Stimulated activated CD4-positive, alpha-beta T cell treated with anti-CD3 and anti-CD28 coated beads, Interleukin-15, amount 100 ng/mL, for 1 hour (primary cell): ENCODE measurements around the gene USP21.
"Not testable (repeated sequence)": the region's sequence is repeated elsewhere in the genome, so short reads cannot be mapped to it uniquely, and the experiment has no call there.

ENCODE experiments used
- DNase-seq, 2 donors: peaks; one replicate each; pipeline ENCODE4 v3.0.0-alpha.2; 2020; ENCODE audit warnings: low read depth in 1 of 2, low spot score in 1 of 2

USP21 gene, protein sequence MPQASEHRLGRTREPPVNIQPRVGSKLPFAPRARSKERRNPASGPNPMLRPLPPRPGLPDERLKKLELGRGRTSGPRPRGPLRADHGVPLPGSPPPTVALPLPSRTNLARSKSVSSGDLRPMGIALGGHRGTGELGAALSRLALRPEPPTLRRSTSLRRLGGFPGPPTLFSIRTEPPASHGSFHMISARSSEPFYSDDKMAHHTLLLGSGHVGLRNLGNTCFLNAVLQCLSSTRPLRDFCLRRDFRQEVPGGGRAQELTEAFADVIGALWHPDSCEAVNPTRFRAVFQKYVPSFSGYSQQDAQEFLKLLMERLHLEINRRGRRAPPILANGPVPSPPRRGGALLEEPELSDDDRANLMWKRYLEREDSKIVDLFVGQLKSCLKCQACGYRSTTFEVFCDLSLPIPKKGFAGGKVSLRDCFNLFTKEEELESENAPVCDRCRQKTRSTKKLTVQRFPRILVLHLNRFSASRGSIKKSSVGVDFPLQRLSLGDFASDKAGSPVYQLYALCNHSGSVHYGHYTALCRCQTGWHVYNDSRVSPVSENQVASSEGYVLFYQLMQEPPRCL

DNA sequence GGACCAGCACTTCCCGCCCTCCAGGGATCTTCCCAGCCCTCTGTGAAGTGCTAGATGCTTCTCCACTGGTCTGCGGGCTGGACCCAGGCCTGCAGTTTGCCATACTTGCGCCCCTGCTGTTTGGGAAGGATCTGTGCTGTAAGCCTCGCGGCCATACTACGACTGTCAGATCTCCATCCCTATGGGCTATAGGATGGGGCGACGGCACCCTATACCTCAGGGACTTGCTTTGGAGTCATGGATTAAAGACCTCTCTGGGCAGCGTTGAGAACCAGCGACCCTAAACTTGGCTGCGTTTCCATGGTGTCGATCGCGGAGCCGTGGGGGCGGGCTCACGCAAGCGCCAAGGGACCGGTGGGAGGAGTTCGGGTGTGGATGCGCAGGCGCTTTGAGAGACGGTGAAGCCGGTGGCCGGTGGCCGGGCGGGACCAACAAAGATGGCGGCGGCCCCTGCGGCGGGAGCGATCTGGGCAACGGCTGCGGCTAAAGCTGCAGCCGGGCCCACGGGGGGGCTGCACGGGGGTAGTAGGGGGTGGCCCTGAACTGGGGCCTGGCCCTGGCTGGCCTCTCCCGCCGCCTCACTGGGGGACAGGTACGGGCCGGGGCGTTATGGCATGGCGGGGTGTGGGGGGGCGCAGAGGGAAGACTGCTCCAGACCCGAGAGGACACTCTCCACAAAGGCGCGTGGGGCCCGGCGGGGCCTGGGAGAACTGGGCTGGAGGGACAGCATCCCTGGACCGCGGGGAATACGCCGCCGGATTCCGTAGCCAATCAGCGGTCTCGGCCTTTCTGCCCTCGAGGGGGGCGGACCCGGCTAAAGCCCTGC lies at the start of gene USP21:
TSS of gene USP21 (plus strand) at position 414 of the 826 bp plus-strand sequence. CDS start 1,141 bp downstream, outside the sequence.
- DNase-seq: peak; percentile 82 to 88

DNA sequence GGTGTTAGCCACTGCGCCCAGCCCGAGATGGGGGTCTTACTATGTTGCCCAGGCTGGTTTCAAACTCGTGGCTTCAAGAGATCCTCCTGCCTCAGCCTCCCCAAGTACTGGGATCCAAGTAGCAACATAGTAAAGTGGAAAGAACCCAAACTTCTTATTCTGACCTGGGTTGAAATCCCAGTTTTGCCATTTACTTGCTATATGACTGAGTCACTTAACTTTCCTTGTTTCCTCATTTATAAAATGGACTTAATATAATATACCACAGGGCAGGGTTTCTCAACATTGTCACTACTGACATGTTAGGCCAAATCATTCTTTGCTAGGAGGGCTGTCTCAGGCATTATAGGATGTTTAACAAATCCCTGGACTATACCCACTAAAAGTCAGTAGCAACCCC lies 48.2 kb upstream of the USP21 start:
- no peak for DNase-seq

DNA sequence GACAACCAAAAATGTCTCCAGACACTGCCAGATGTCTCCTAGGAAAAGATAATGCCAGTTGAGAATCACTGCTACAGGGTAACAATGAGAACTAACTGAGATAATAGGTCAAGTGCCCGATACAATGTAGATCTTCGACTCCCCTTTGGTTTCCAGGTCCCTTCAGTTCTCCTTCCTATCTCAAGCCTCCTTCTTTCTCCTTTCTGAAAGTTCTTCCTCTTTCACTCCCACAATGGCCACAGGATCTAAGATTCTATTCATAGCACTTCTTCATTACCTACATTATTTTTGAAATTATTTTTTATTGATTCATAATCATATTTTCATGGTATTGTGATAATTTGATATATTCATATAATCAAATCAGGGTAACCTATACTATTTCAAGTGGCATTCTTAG lies 47.8 kb upstream of the USP21 start:
- DNase-seq: no peak

DNA sequence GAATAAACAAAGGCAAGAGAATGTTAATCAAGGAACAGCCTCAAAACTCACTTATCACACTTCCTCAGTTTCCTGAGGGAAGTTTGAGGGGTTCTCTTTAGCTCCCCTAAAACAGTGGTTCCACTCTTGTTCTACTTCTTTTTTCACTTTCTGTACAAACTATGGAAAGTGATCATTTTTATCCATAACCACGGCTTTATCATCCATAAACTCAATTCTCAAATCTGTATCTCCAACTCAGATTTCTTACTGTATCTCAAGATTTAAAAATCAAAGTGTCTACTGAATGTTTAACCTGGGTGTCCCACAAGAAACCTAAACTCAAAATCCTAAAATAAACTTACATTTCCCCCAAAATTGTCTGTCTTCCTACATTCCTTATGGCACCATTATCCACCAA lies 45.4 kb upstream of the USP21 start:
- no peak for DNase-seq

DNA sequence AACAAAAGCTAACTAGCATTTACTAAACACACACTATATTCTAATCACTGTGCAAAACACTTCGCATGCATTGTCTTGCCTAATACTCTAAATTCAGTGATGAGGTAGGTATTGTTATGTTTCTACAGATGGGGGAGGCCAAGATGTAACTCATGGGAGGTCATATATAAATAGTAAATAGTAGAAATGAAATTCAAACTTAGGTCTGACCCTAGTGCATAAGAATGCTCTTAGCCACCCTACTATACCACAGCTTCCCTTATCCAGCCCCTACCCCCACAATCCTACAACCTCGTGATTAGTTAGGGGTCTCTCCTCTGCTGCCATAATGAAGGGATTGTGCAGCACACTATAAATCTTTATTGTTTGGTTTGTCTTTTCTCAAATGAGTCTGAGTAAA lies 44.7 kb upstream of the USP21 start:
- no peak for DNase-seq

DNA sequence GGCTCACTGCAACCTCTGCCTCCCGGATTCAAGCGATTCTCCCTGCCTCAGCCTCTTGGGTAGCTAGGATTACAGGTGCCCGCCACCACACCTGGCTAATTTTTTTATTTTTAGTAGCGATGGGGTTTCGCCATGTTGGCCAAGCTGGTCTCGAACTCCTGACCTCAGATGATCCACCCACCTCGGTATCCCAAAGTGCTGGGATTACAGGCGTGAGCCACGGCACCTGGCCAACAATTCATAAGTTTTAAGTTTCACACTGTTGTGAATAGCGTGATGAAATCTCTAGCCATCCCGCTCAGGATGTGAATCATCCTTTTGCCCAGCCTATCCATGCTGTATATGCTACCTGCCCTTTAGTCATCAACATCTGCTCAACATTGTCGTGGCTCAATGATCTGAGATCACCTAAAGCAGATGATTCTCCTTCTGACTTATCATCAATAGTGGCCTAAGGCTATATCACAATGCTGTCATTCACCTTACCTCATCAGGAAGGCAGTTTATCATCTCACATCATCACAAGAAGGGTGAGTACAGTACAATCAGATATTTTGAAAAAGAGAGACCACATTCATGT lies 44.1 kb upstream of the USP21 start:
- DNase-seq: no peak

DNA sequence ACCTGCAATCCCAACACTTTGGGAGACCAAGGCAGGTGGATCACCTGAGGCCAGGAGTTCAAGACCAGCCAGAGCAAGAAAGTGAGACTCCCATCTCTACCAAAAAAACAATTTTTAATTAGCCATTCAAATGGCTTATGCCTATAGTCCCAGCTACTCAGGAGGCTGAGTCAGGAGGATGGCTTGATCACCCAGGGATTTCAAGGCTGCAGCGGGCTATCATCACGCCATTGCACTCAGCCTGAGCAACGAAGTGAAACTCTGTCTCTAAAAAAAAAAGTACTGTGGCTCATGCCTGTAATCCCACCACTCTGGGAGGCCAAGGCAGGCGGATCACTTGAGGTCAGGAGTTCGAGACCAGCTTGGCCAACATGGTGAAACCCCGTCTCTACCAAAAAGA lies 43.3 kb upstream of the USP21 start:
- not testable (repeated sequence) for DNase-seq

DNA sequence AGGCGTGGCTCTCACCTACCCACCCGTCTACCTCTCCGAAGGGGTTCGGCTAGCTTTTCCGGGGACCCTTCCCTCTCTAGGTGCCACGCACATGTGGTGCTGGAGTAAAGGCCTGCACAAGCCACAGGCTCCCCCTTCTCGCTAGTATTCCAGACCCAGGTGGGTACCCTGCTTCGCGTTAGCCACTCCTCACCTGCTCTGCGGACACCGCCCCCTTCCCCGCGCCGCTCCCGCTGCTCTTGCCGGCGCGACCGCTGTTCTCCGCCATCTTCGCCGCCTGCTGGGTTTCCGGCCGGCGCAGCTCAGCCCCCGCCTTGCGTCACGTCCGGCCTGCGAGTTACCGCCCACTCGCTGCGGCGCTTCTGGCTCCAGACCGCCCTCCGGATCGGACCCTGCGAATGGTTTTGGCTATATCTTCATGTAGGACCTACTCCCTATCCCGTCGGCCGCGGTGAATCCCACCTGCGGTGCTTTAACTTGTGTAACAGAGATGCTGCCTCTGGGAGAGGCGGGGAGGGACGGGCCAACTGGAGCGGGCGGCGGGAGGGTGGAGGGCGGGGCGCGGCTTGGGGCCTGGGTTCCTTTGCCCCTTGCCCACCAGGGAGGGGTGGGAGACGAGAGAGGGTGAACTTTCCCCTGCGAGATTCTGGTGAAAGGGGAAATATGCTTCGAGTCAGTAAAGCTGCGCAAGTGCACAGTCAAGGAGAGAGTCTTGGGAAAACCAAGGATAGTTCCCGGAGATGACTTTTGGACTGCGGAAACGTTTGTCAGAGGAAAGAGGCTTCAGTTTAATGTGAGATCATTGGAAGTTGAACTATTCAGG lies 41.3 kb upstream of the USP21 start, which contains the start of the genes NIT1 and PFDN2:
TSS of gene NIT1 (plus strand) at position 347 of the 823 bp plus-strand sequence. CDS start at position 419, 72 bp downstream.
TSS of gene PFDN2 (minus strand) at position 279 of the 823 bp plus-strand sequence. CDS start at position 268, 11 bp downstream.
- peak; percentile 61 to 78 for DNase-seq

DNA sequence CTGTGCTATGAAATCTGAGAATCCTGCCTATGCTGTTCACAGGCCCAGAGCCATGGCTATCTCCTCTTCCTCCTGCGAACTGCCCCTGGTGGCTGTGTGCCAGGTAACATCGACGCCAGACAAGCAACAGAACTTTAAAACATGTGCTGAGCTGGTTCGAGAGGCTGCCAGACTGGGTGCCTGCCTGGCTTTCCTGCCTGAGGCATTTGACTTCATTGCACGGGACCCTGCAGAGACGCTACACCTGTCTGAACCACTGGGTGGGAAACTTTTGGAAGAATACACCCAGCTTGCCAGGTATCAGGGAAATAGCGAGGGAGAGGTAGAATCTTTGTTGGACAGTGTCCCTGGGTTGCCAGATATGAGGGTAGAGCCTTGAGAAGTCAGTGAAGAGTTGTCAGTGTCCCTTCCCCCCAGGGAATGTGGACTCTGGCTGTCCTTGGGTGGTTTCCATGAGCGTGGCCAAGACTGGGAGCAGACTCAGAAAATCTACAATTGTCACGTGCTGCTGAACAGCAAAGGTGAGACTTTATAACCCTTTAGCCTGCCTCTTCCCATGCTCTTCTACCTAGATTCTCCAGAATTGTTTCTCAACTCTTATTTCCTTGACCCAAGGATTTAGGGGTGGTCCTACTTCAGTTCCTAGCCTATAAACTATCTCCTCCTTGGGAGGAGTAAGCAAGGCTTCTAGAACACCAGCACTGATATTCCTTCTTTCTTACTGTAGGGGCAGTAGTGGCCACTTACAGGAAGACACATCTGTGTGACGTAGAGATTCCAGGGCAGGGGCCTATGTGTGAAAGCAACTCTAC lies 40.0 kb upstream of the USP21 start:
- DNase-seq: no peak

DNA sequence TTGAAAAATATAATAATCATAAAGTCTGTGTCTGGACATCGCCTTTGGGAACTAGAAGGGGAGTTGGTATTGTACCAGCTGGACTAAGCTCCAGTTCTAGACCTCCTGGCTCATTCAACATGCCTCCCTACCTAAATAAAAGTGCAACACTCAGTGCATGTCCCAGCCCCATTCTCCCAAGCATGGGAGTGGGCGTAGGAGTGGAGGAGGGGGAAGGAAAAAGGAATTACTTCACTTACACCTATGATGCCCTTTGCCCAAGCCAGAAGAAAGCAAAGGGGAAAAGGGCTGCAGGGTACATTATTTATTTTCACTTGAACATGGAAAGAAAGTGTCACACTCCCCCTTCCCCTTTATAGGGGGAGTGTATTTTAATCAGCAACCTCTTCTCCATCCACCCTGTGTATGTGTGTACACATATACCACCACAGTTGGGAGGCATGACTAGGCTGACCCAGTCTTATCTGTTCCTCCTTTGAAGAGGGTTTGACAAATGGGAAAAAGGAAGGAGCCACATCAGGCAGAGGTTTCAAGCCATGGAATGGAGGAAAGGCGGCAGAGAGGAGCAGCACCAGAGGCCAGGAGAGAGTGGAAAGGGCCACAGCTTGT lies 38.2 kb upstream of the USP21 start:
- no peak for DNase-seq

DNA sequence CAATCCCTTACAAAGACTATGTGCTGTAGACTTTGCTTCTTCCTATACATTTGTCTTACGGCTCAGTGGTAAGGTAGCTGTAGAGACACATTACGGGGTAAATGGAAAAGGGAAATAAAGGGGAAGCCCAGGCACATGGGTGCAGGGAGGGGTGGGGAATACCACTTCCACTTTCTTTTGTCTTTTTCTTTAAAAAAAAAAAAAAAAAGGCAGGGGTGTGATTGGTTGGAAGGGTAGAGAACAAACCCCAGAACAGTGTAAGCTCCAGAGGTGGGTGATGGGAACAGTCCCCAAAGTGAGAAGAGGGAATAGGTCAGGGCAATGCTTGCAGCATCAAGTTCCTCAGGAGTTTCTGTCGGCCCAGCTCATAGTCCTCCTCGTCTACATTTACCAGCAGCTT lies 37.5 kb upstream of the USP21 start:
- no peak for DNase-seq

DNA sequence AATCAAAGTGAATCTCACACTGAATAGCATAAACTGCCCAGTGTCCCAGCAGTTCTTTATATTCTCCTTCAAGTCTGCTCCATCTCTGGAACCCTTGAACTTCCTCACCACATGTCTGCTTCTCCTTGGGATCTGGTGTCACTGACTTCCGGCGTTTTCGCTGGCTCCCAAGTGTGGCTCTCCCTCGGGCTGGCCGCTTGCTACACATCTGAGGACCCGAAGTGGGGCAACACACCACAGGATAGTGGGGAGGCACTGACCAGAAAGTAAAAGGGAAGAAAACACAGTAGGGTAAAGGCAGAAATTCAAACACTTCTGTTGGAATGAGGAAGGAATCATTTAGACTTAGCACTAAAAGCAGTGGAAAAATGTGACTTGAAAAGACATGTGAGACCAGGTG lies 36.3 kb upstream of the USP21 start:
- DNase-seq: no peak

DNA sequence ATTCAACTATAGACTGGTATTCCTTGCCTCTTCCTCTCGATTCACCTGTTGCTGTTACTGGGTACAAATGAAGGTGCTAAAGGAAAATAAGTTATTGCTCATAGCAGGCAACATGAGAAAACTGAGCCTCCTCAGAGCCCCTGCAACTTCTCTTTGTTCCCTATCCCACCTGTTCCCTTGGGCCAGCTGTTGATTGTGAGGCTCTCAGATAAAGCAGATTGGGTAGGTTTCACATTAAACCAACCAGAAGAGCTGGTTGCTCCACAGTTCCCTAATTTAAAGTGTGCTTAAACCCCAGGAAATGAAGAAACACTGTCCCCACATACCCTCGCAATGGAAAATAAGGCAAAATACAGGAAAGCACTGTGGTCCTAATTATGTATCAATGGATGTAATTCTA lies 31.7 kb upstream of the USP21 start:
- no peak for DNase-seq

DNA sequence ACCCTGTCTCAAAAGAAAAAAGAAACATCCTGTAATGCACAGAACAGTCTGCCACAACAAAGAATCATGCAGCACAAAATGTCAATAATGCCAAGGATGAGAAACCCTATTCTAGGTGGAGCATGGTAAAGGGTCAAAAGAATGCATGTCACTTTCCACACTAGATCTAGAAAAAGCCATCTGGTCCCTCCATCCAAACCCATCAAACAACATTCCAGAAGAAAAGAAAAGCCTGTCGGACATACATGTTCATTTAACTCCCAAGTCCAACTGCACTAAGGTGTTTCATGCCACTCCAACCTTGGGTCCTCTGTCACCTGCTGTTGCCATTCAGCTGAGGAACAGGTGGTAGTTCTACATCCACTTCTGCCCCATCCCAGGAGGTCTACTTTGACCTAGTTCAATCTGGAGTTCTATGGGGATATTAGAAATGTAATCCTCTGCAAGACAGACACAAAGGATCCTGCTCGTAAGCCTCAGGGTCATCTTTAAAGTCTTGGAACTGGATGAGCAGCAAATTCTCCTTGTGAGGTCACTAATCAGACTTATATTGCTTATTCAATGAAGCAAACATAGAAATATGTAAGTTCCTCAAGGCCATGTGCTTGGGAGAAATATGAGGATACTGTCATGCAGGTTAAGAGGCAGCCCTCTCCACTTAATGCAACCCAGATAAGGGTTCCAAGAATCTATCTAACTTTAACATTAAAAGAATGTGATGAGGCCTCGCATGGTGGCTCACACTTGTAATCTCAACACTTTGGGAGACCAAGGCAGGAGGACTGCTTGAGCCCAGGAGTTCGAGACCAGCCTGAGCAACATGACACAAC lies 30.5 kb upstream of the USP21 start:
- no peak for DNase-seq

DNA sequence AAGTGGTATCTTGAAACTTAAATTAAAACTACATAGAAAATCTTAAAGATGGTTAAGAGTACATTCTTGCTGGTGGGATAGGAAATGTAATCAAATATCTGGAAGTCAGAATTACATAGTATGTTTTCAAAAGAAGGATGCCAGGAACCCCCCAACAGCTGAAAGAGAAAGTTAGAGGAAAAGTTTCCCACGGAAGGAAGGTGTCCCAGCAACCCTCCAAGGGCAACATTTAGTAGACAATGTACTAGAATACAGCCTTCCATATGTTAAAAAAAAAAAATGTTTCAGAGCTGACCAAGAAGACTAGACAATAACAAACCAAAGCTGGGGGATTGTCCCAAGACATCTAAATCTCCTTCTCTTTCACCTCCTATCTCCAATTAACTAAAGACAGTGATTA lies 29.0 kb upstream of the USP21 start:
- DNase-seq: no peak

DNA sequence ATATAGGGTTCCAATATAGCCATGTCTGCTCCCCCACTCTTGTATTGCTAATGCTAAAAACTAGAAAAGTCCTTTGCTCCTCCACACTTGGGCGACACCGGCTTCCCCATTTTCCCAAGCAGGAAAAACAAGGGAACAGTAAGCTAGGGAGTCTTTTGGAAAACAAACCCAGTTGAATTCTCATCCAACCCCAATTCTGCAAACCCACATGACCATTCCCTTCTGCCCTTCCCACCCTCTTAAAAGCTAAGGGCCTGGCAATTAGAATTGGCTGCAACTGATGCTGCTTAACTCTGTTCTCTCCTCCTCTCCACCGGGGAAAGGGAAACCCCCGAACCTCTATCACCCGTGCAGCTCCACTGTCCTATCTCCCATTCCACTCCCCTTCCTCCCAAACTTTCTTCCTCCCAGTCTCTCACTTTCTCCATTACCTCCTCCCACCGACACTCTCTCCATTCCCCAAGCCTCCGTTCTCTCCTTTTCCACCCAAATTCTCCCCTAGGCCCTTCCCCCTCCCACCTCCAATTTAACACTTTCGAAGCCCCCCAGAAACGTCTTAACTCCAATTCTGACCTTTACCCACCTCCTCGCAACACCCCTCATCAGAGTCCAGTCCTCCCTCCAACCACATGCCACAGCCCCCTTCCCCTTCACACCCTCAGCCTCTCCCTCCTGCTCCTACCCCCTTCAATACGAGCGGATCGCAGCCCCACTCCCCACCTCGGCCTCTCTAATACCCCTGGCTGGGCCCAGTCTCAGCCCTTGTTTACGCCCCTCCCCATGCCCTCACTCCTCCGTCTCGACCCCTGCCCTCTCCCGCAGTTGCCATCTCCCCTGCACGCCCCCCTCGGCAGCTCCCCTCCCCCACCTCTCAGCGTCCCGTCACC lies 27.5 kb upstream of the USP21 start:
- DNase-seq: no peak
